ENCODE results near the gene MLEC.

Gene MLEC

DNA sequence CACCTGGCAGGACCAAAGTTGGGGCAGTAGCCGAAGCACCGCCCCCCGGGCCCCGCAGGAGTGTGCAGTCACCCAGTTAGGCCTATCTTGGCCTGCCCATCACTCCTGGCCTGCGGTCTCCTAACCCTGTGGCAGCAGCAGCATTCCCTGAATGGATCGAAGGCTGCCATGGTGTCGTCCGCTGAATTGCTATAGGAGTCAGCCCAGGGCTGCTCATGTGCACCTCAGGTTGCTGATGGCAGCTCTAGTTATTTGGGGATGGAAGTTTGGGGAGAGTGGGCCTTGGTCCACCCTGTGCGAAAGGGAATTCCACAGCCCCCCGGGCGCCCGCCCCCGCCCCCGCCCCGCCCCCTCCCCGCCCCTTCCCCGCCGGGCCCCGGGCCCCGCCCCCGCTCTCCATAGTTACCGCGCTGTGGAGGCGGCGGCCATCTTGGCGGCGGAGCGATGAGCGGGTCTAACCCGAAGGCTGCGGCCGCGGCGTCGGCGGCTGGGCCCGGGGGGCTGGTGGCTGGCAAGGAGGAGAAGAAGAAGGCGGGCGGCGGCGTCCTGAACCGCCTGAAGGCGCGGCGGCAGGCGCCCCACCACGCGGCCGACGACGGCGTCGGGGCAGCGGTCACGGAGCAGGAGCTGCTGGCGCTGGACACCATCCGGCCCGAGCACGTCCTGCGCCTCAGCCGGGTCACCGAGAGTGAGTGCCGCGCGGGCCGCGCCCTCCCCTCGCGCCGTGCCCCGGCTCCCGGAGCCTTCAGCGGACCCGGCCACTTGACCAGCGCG, 23.3 kb downstream of the MLEC start, which contains the start of gene UNC119B:
UNC119B (plus strand) TSS at position 428 of the 774 bp plus-strand sequence; CDS start at position 445, 17 bp downstream.
- TF ChIP-seq, protein P1, sequence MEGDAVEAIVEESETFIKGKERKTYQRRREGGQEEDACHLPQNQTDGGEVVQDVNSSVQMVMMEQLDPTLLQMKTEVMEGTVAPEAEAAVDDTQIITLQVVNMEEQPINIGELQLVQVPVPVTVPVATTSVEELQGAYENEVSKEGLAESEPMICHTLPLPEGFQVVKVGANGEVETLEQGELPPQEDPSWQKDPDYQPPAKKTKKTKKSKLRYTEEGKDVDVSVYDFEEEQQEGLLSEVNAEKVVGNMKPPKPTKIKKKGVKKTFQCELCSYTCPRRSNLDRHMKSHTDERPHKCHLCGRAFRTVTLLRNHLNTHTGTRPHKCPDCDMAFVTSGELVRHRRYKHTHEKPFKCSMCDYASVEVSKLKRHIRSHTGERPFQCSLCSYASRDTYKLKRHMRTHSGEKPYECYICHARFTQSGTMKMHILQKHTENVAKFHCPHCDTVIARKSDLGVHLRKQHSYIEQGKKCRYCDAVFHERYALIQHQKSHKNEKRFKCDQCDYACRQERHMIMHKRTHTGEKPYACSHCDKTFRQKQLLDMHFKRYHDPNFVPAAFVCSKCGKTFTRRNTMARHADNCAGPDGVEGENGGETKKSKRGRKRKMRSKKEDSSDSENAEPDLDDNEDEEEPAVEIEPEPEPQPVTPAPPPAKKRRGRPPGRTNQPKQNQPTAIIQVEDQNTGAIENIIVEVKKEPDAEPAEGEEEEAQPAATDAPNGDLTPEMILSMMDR (IDR thresholded peaks at IDR 0.05; ENCODE audit: low read depth, low read length, missing control alignments) = no peak
- H3K4me3 ChIP-seq (replicated peaks; ENCODE audit: low read depth, low read length) = peak within 1 kb of the TSS; percentile 78
- DNase-seq (ENCODE audit: extremely low read depth, low read depth) = no peak

DNA sequence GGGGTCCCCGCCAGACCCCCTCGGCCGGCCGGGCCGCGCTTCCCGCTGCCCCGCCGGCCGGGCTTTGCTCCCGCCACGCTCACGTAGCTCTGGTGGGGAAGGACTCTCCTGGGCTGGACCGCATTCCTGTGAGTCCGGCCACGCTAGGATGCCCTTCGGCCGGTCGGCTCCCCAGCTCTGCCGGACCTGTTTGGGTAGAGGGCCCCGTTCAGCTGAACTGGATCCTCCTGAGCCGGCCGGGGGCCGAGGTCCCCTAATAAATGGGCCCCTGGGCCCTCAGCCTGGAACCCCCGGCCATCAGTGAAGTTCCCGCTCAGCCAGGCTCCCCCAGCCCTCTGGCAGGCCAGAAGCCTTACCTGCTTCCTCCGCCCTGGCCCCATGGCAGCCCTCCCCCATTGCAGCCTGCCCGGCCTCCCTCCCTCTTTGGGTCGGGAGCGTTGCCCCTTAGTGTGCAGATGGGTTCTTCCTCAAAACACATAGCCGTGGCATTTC, 23.9 kb downstream of the MLEC start:
- DNase-seq (ENCODE audit: extremely low read depth, low read depth) = no peak

GRCh38 chr12:120711411-120711810, 24.5 kb downstream of the MLEC start:
- TF ChIP-seq, protein P1 (IDR thresholded peaks at IDR 0.05; ENCODE audit: low read depth, low read length, missing control alignments) = no peak
- peak overlapping the region; percentile 78 for H3K4me3 ChIP-seq (replicated peaks; ENCODE audit: low read depth, low read length)
- DNase-seq (ENCODE audit: extremely low read depth, low read depth) = no peak

More for the DNA sequence above, 23.9 kb downstream of the MLEC start:
- TF ChIP-seq, protein P1 (IDR thresholded peaks at IDR 0.05; ENCODE audit: low read depth, low read length, missing control alignments) = no peak
- peak overlapping the region; percentile 78 for H3K4me3 ChIP-seq (replicated peaks; ENCODE audit: low read depth, low read length)

DNA sequence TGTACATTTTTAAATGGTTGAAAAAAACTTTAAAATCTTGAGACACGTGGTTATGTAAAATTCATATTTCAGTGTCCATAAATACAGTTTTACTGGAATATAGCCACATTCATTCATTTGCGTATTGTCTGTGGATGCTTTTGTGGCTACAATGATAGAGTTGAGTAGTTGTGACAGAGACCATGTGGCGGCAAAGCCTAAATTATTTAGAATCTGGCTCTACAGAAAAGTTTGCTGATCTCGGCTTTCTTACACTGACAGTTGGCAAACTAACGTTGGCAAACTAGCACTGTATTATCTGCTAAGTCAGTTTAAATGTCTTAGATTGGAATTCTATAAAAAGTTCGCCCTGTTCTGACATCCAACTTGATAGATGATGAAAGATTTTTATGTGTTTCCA, 25.7 kb downstream of the MLEC start:
- TF ChIP-seq, protein P1 (IDR thresholded peaks at IDR 0.05; ENCODE audit: low read depth, low read length, missing control alignments) = no peak
- H3K4me3 ChIP-seq (replicated peaks; ENCODE audit: low read depth, low read length) = no peak overlapping the region
- no peak for DNase-seq (ENCODE audit: extremely low read depth, low read depth)

DNA sequence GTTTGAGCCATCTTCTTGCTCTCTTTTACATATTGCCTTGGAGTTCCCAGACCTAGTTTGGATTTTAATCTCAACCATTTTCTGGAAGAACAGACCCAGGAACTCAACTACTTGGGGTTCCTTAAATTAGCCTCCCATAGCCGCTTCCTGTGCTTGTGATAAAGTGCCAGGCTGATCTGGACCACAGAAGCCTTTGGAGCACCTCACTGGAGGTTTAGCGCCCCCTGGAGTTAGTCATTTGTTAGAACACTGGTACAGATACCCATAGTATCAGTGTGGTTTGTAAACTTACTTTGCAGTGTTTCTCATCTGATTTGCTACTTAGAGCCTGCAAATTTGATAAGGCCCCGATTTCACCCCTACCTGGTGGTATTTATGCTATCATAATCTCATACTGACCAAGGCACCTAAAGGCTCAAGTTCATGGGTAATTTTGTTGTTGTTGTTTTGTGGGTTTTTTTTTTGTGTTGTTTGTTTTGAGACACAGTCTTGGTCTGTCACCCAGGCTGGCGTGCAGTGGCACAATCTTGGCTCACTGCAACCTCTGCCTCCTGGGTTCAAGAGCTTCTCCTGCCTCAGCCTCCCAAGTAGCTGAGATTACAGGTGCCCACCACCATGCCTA, 27.0 kb downstream of the MLEC start:
- TF ChIP-seq, protein P1 (IDR thresholded peaks at IDR 0.05; ENCODE audit: low read depth, low read length, missing control alignments) = peak; percentile 87
- peak; percentile 76 for DNase-seq (ENCODE audit: extremely low read depth, low read depth)
- H3K4me3 ChIP-seq (replicated peaks; ENCODE audit: low read depth, low read length) = no peak overlapping the region

GRCh38 chr12:120718055-120718454, 31.1 kb downstream of the MLEC start:
- no peak for DNase-seq (ENCODE audit: extremely low read depth, low read depth)
- no peak overlapping the region for H3K4me3 ChIP-seq (replicated peaks; ENCODE audit: low read depth, low read length)
- TF ChIP-seq, protein P1 (IDR thresholded peaks at IDR 0.05; ENCODE audit: low read depth, low read length, missing control alignments) = no peak
